Stomach smooth muscle (tissue), 2 donors: Measurements from ENCODE around the gene ITPKA.
A peak's percentile ranks its signal among the peaks of the same experiment; 100 is the strongest.
"Not testable (repeated sequence)": the region's sequence is repeated elsewhere in the genome, so short reads cannot be mapped to it uniquely, and the experiment has no call there.

ENCODE experiments used
- H3K27ac ChIP-seq: one replicate; pipeline ENCODE4 v1.7.0; 2013; ENCODE audit warnings: mild to moderate bottlenecking, low read length, inconsistent platforms
- H3K27me3 ChIP-seq, 2 donors: one replicate each; pipeline ENCODE4 v1.7.0; 2013; ENCODE audit warnings: low read length in 2 of 2; ENCODE audit not compliant: insufficient read depth in 2 of 2, control insufficient read depth in 1 of 2
- H3K36me3 ChIP-seq, 2 donors: one replicate each; pipeline ENCODE4 v1.7.0; 2013; ENCODE audit warnings: low read length in 2 of 2; ENCODE audit not compliant: control insufficient read depth in 2 of 2, insufficient read depth in 2 of 2
- H3K4me1 ChIP-seq: one replicate; pipeline ENCODE4 v1.7.0; 2013; ENCODE audit warnings: low read length; ENCODE audit not compliant: control insufficient read depth, insufficient read depth
- H3K4me3 ChIP-seq, 2 donors: one replicate each; pipeline ENCODE4 v1.7.0; 2013; ENCODE audit warnings: low read length in 2 of 2
- H3K9ac ChIP-seq, 2 donors: one replicate each; pipeline ENCODE4 v1.7.0; 2013; ENCODE audit warnings: low read length in 2 of 2, mild to moderate bottlenecking in 1 of 2
- H3K9me3 ChIP-seq, 2 donors: one replicate each; pipeline ENCODE4 v1.7.0; 2013; ENCODE audit warnings: low read length in 2 of 2; ENCODE audit not compliant: control insufficient read depth in 2 of 2
- donor health status: healthy.
- donor health status: Pancreatic carcinoma.

ITPKA gene

GRCh38 chr15:41493205-41493901 is at the start of gene ITPKA:
Gene ITPKA, plus strand, starts transcription at chr15:41493874. Its CDS starts 54 bp downstream, at chr15:41493928.
- H3K27ac ChIP-seq: no peak within 1 kb of the TSS
- H3K9me3 ChIP-seq: no peaks in the 10 kb centered on the region
- H3K4me1 ChIP-seq: peaks cover 30% of the 10 kb centered on the region
- peaks cover 11 to 23% of the 10 kb centered on the region in 2 donors for H3K27me3 ChIP-seq
- peak within 1 kb of the TSS; percentile 31 to 73 for H3K4me3 ChIP-seq
- no peaks in the 10 kb centered on the region for H3K36me3 ChIP-seq
- peak within 1 kb of the TSS; percentile 57 to 62 for H3K9ac ChIP-seq

- Histone ChIP-seq H3K4me1 (no peaks in the 10 kb centered on the region), H3K36me3 (peaks cover 0 to 11% of the 10 kb centered on the region in 2 donors), H3K27me3 (no peaks in the 10 kb centered on the region)
Measured at GRCh38 chr15:41445399-41445798, 48.3 kb upstream of the ITPKA start.

GRCh38 chr15:41462084-41462795 is 31.4 kb upstream of the ITPKA start:
- Histone ChIP-seq H3K4me1 (no peaks in the 10 kb centered on the region), H3K36me3 (peaks cover 27 to 31% of the 10 kb centered on the region in 2 donors), H3K9me3 (no peaks in the 10 kb centered on the region), H3K9ac (no peak overlapping the region), H3K4me3 (no peak overlapping the region), H3K27ac (no peak overlapping the region), H3K27me3 (no peaks in the 10 kb centered on the region)

More at GRCh38 chr15:41445399-41445798, 48.3 kb upstream of the ITPKA start:
- H3K27ac ChIP-seq: no peak overlapping the region
- no peaks in the 10 kb centered on the region for H3K9me3 ChIP-seq
- H3K9ac ChIP-seq: no peak overlapping the region
- no peak overlapping the region for H3K4me3 ChIP-seq

- Histone ChIP-seq H3K27ac (no peak overlapping the region), H3K9ac (no peak overlapping the region), H3K36me3 (peaks cover 22 to 28% of the 10 kb centered on the region in 2 donors), H3K4me1 (no peaks in the 10 kb centered on the region), H3K4me3 (no peak overlapping the region), H3K9me3 (no peaks in the 10 kb centered on the region), H3K27me3 (no peaks in the 10 kb centered on the region)
Measured at GRCh38 chr15:41464889-41465580, 28.6 kb upstream of the ITPKA start.

- Histone ChIP-seq H3K4me1 (no peaks in the 10 kb centered on the region), H3K36me3 (peaks cover 28 to 35% of the 10 kb centered on the region in 2 donors), H3K27ac (no peak overlapping the region), H3K9me3 (no peaks in the 10 kb centered on the region), H3K4me3 (no peak overlapping the region), H3K27me3 (no peaks in the 10 kb centered on the region), H3K9ac (no peak overlapping the region)
Measured at GRCh38 chr15:41465822-41466421, 27.8 kb upstream of the ITPKA start.

GRCh38 chr15:41466711-41467110 is 27.0 kb upstream of the ITPKA start:
- Histone ChIP-seq H3K27me3 (no peaks in the 10 kb centered on the region), H3K36me3 (peaks cover 32 to 40% of the 10 kb centered on the region in 2 donors), H3K4me3 (no peak overlapping the region), H3K9me3 (no peaks in the 10 kb centered on the region), H3K27ac (no peak overlapping the region), H3K4me1 (no peaks in the 10 kb centered on the region), H3K9ac (no peak overlapping the region)

- H3K9ac ChIP-seq, H3K4me1 ChIP-seq, H3K27me3 ChIP-seq, H3K9me3 ChIP-seq, H3K27ac ChIP-seq, H3K4me3 ChIP-seq: not testable (repeated sequence)
- H3K36me3 ChIP-seq: peaks cover 35 to 38% of the 10 kb centered on the region in 2 donors
Measured at GRCh38 chr15:41469644-41470043, 24.0 kb upstream of the ITPKA start.

GRCh38 chr15:41473418-41473817 is 20.3 kb upstream of the ITPKA start:
- no peak overlapping the region for H3K9ac ChIP-seq
- peaks cover 49 to 55% of the 10 kb centered on the region in 2 donors for H3K36me3 ChIP-seq
- H3K4me3 ChIP-seq: no peak overlapping the region
- H3K9me3 ChIP-seq: no peaks in the 10 kb centered on the region
- H3K27ac ChIP-seq: no peak overlapping the region
- H3K4me1 ChIP-seq: no peaks in the 10 kb centered on the region
- no peaks in the 10 kb centered on the region for H3K27me3 ChIP-seq

- H3K27ac ChIP-seq: no peak overlapping the region
- no peak overlapping the region for H3K9ac ChIP-seq
- H3K4me3 ChIP-seq: no peak overlapping the region
- no peaks in the 10 kb centered on the region for H3K9me3 ChIP-seq
- no peaks in the 10 kb centered on the region for H3K4me1 ChIP-seq
- H3K36me3 ChIP-seq: peaks cover 56 to 65% of the 10 kb centered on the region in 2 donors
- no peaks in the 10 kb centered on the region for H3K27me3 ChIP-seq
Measured at GRCh38 chr15:41474436-41474835, 19.2 kb upstream of the ITPKA start.

GRCh38 chr15:41474941-41475340 is 18.7 kb upstream of the ITPKA start:
- Histone ChIP-seq H3K27me3 (no peaks in the 10 kb centered on the region), H3K27ac (no peak overlapping the region), H3K4me1 (no peaks in the 10 kb centered on the region), H3K9ac (no peak overlapping the region), H3K36me3 (peaks cover 56 to 66% of the 10 kb centered on the region in 2 donors), H3K9me3 (no peaks in the 10 kb centered on the region), H3K4me3 (no peak overlapping the region)
